ENCODE data around the gene IFT88.
"Not testable (repeated sequence)": the region's sequence is repeated elsewhere in the genome, so short reads cannot be mapped to it uniquely, and the experiment has no call there.

The IFT88 gene

DNA sequence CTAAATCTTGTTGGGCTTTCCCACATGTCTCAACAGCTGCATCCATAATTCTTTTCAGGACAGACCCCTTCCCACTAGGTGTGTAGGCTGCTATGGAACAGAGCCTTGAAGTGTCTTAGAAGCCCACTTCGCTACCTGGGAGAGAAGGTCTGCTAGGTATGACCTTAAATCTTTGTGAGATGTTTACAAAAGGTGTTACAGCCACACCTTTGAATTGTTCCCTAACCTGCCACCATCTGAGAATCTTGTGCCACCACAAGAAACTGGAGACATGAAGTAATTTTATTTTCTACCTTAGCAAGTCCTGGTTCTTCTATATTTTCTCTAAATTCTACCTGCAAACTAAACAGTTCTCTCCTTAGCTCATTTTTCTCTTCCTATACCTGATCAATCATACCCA, 69.1 kb downstream of the IFT88 start:
- no peak for DNase-seq (ENCODE audit: low read depth in 2 of 2)

DNA sequence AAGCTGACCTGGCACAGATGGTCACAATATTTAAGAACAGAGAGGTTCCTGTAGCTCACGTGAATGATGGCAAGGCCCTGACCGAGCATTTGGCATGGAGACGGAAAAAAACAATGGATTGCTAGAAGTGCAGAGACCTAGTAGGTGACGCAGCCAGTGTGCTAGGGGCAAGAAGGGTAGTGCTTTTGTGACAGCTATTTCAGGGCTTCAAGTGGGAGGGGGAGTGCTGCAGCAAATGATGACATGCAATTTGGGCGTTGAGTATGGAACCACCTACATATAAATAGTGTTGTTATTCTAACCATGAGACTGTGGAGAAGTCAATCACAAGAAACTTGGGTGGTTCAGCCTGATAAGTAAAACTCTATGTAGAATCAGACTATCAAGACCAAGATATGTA, 70.9 kb downstream of the IFT88 start:
- no peak for DNase-seq (ENCODE audit: low read depth in 2 of 2)

DNA sequence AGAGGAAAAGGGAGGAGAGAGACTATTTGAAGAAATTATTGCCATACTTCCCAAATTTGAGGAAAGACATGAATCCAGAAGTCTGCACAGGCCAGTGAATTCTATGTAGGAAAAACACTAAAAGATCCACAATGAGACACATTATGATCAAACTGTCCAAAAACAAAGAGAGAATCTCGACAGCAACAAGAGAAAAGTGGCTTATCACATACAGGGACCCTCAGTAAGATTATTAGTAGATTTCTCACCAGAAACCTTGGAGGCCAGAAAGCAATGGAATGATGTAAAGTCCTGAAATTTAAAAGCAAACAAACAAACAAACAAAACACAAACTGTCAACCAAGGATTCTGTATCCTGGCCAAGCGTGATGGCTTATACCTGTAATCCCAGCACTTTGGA, 80.8 kb downstream of the IFT88 start:
- no peak for DNase-seq (ENCODE audit: low read depth in 2 of 2)

DNA sequence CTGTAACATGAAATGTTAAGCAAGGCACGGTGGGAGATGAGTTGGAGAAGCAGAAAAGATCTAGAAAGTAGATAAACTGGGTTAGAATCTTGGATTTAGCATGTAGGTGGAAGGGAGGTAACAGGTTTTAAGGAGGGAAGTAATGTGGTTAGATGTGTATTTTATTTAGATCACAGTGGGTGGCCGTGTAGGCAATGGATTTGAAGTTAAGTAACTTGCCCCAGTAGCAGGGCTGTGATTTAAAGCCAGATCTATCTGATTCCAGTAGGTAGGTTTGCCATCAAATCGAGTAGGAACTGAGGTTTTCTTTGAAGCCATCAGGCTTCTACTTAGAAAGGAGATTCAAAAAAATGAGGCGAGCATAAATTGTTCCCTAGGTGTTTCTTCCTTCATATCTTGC, 86.0 kb downstream of the IFT88 start:
- no peak for DNase-seq (ENCODE audit: low read depth in 2 of 2)

DNA sequence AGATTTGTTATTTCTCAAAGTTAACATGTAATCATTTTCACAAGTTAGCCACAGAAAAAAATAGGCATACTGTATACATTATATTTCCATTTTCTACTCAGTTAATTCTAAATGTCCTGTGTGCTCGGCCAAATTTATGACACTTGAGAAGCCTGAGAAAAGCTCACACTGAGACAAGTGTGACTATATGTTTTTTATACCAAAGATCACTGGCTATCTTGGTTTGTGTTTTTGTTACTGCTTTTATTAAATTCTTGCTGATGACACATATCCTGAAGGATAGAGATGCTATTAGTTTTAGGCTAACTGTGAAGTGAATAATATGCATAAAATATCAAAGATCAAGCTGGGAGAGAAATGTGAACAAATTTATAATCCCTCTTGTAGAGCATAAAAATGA, 87.2 kb downstream of the IFT88 start:
- DNase-seq (ENCODE audit: low read depth in 2 of 2) = no peak

DNA sequence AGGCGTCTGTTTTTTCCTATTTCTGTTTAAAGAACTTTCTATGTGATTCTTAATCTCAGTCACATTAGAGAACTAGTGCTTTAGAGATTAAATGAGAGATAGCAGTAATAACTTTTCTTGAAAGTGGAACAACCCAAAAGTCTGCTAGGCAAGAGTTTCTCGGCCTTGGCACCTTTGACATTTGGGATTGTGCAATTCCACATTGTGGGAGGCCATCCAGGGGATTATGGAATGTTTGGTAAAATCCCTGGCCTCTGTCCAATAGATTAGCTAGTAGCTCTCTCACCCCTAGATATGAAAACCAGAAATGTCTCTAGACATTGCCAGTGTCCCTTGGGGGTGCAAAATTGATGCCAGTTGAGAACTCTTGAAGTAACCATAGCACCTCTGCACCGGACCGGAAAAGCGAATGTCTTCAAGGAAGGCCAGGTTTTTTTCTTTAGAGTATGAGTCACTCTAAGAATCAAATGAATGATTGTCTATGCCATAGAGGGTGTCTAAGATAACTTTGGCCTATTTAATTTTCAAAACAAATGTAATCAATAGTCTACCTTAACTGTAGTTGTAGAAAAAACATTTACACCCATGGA, 91.6 kb downstream of the IFT88 start:
- DNase-seq (ENCODE audit: low read depth in 2 of 2) = no peak

DNA sequence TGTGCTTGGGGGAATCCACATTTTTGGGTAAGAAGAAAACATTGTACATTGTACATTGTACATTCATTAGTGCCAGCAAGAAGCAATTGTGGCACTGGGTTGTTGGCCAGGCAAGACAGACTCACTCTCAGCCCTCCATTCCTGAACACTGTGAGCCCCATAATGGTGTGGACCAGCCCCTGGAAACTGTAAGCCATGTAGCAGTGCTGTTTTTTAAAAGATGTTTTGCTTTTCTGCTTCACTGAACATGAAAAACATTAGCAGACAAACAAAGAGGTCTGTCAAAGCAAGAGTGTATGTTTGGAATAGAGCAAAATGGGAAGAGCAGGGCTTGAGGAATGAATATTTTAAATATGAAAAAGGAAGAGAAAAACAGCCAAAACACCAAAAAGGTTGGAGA, 97.4 kb downstream of the IFT88 start:
- DNase-seq (ENCODE audit: low read depth in 2 of 2) = no peak

DNA sequence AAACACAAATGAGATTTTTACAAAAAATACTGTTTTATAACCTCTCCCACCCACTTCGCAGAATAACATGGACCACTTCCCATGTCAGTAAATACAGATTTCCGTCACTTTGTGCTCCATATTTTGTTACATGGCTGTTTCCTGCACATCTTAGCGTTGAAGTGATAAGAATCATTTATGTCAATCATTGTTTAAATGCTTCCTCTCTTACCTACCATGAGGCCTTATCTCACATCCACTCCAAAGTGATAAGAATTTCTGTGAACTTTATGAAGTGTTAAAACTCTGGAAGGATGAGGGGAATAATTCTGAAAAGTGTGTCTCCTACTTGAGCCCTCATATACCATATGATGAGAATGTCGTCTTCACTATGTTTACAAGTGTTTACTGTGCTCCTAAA, 100.0 kb downstream of the IFT88 start:
- DNase-seq (ENCODE audit: low read depth in 2 of 2) = no peak

DNA sequence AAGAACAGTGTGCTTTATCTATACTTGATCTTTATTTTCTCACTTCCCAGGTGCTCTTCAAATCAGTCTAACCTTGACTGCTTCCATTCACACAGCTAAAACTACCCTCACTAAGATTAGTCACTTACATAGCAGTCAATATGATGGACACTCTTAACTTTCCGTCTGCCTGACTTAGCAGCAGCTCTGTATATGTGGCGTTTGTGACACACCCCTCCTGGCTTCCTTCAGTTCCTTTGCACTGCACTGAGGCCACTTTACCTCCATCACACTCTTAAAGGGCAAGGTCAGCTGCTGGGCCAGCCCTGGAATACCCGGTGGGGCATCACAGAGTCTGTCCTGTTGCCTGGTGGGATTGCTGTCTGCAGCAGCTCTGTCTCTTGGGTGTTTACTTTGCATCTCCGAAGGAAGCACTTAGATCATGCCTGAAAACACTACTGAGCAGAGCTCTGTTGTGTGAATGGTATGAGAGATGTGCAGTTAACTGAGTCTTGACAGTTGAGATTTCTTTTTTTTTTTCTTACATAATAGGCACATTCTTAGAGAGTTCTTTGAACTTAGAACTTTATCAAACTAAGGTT, 101.0 kb downstream of the IFT88 start:
- DNase-seq (ENCODE audit: low read depth in 2 of 2) = no peak

DNA sequence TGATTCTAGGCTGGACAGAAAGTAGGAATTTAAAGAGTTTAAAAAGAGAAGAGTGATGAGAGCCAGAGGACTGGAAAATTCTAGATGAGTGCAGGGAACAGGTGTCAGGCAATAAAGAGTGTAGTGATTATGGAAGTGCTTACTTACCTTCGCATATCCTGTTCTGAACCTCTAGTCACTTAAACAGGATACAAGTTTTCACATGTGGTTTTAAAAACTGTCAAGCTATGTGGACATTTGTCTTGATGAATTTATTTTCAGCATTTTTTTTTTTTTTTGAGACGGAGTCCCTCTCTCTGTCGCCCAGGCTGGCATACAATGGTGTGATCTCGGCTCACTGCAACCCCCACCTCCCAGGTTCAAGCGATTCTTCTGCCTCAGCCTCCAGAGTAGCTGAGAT, 102.2 kb downstream of the IFT88 start:
- DNase-seq (ENCODE audit: low read depth in 2 of 2) = no peak

DNA sequence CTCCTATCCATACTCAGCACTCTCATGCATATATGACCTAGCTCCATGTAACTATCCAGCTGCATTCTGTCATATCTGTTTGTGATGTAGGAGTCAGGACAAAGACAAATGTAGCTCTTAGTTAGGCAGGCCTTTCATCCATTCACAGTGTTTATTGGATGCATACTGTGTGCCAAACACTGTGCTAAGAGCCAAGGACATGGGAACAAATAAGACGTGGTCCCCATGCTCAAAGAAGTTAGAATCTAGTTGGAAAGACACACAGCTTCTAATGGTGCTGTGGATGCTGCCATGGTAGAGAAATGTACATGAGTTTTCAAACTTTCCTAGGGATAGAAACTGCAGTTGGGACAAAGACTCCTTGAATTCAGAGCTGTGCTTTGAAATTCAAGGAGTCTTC, 104.8 kb downstream of the IFT88 start:
- DNase-seq (ENCODE audit: low read depth in 2 of 2) = no peak

DNA sequence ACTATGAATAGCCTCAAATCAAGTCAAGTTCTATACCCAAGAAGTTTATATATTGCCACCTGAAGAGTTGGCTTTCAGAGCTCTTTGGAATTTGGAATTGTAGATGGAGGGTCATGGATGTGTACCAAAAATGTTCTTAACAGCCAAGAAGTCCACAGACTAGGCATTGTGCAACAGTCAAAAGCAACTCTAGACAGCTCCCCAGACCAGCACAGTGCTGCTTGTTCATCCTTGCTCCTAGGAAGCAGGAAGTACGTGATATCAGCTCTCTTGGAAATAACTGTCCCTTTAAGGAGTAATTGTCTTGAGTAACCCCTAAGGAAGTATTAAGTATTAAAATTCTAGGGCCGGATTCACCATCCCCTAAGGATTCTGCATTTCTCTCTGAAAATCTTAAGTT, 105.8 kb downstream of the IFT88 start:
- no peak for DNase-seq (ENCODE audit: low read depth in 2 of 2)

DNA sequence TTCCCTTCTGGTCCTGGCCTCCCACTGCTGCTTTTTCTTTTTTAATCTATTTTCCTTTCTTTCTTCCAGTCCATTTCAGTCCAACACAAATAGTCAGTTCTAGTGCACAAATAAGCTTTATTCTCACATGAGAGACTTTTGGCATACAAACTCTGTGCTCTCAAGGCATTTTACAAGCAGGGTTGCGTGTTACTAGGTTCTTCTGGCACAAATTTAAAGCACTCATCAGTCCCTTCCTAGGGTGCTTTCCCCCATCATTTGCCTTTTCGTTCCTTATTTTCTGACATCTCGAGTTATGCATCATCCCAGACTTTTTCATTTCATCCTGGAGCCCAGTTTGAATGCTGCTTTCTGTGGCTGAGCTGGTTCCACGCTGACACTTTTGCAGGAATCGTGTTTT, 106.8 kb downstream of the IFT88 start:
- DNase-seq (ENCODE audit: low read depth in 2 of 2) = no peak

DNA sequence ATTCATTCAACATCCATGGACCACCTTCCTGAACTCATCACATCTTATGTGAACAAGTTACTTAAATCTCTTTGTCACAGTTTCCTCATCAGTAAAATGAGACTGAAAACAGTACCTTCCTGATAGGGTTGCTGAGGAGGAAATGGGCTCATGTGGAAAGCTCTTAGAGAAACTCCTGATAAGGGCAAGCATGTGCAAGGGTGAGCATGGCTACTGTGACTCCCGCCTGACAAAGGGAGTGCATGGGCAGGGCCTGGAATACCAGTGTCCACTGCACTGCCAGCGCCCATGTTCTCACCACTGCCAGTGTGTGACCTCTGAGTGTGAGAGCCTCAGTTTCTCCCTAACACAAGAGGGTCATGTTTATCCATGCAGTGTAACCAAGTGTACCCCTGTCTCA, 109.3 kb downstream of the IFT88 start:
- no peak for DNase-seq (ENCODE audit: low read depth in 2 of 2)

DNA sequence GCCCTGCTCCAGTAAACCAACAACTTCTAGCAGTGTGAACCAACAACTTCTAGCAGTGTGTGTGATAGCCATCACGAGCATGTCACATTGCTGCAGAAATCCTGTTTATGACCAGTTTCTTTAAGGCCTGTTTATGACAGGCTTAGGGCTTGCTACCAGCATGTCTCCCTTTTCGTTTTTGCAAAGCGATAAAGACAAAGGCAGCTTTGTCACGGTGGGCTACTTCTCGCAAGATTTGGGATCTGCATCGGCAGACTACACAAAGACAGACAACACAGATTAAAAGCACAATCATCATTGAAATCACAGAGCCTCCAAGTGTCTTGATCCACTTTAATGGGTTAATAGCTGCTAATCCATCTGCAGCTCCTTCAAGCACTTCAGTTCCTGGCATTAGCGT, 111.6 kb downstream of the IFT88 start:
- not testable (repeated sequence) for DNase-seq (ENCODE audit: low read depth in 2 of 2)

DNA sequence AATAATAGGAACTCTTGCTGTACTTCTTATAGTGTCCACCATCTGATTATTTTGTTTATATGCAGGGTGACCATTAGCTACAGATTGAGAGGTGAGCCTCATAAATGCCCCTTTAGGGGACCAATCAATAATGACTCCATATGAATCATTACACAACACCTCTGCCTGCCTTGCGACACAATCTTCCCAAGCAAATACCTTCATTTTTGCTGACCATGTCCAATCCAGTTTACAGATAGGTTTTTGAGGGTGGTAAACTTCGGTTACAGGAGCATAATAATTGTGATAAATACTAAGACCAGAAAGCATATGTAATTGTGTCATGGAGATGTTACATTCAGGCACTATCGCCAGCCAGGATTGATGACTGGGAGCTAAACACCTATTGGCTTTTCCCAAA, 112.9 kb downstream of the IFT88 start:
- DNase-seq (ENCODE audit: low read depth in 2 of 2) = no peak

DNA sequence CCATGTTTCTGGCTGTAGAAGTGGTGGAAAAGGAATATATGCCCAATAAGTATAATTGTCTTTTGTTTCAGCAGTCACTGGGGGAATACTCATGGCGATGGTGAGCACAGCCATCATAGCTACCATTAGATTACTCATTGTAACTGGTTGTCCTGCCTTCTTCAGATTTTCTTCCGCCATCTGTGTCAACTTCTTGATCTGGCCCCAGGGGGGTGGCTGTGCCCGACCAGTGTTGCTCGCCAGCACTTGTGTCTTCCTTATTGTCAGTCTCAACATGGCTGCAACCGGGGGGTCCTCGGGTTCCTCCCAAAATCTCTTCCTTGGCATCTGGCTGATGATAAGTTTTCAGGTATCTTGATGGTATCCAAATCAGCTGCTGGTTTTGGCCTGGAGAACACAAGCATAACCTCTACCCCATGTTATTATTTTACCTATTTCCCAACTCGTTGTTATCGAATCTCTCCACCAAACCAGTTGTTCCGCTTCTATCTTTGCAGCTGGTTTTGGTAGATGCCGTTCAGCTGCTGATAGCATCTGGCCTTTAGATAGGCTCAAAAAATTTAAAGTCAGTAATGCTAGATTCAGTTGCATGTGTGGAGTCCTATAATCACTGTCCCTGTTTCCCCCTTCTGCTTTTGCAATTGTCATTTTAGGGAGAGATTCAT, 113.6 kb downstream of the IFT88 start:
- DNase-seq (ENCODE audit: low read depth in 2 of 2) = no peak

DNA sequence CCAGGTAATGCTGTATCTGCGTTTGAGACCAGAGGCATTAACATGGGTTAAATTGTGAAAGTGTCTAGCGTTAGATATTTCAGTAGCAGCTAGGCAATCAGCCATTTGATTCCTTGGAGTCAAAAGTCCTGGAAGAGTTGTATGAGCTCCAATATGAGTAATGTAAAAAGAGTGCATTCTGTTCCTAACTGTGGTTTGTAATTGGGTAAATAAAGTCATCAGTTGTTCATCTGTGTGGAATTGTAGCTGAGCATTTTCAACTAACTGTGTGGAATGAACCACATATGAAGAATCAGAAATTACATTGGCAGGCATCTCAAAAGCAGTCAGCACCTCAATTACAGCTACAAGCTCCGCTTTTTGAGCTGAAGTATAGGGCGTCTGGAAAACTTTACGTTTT, 114.5 kb downstream of the IFT88 start:
- not testable (repeated sequence) for DNase-seq (ENCODE audit: low read depth in 2 of 2)

DNA sequence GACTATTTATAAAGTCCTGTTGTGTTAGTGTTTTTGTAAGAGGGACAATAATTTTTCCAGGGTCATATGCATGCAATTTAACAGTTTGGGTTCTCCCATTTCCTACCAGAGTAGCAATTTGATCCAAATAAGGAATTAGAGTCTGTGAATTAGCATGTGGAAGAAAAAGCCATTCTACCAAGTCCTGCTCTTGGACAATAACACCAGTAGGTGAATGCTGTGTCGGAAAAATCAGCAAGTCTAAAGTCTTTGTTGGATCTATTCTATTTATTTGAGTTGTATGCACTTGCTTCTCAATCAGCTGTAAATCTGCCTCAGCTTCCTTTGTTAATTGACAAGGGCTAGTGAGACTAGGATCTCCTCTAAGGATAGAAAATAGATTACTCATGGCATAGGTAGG, 115.1 kb downstream of the IFT88 start:
- no peak for DNase-seq (ENCODE audit: low read depth in 2 of 2)

DNA sequence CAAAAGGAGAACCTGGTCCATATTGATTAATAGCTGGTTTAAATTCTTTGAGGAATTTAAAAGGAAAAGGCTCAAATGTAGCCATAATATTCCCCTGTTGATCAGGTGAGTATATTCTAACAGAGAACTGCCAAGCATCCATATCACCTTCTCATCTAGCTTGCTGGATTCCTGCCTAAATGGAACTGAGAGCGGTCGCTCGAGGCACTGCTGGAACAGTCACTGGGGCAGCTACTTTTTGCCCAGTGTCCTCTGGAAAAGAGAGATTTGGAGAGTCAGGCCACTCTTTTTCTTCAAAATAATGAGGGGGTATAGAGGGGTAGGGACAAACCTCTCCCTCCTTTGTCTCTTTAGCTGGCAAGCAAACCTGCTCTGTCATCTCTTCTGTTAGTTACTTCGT, 117.1 kb downstream of the IFT88 start:
- no peak for DNase-seq (ENCODE audit: low read depth in 2 of 2)

DNA sequence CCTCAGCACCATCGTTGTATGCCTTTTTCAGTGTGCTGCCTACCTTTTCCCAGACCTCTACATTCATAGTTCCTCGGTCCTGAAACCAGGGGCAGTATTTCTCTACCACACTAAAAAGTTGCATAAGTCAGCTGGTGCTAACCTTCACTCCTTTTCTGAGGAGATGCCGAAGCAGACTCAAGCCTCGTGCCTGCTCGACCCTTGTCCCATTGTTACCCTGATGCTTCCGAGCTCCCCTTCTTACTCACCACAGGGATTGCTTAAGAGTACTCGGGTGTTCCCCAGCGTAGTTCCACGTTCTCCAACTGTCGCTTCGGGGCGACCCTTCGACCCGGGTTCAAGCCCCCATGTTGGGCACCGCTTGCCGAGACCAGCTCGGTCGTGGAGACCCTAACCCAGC, 117.6 kb downstream of the IFT88 start:
- no peak for DNase-seq (ENCODE audit: low read depth in 2 of 2)

DNA sequence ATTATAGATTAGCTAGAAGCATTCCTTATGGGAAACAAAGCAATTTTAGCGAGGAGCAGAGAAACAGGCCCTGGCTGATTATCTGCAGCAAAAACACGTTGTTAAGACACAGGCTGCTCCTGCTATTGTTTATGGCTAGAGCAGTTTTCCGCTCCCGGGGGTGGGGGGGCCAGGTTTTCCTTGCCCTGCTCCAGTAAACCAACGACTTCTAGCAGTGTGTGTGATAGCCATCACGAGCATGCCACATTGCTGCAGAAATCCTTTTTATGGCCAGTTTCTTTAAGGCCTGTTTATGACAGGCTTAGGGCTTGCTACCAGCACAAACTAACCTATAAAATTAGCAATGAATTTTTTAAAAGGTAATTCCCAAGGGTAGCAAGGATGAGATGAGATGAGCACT, 118.1 kb downstream of the IFT88 start:
- no peak for DNase-seq (ENCODE audit: low read depth in 2 of 2)

DNA sequence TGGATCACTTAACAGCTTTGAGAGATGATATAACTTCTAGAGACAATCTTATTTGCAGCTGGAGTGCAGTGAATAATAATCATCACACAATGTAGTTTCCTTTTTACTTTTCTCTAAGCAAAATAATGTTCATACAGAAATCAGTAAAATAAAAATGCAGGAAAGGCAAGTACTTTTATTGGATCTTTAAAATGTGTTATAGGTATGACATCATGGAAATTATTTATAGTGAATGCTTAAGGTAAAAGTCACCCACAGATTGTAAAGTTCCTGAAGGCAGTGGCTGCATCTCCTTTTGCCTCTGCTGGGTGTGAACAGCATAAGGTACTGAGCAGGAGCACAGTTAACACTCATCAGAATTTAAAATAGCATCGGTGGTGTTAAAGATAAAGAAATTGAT, 119.2 kb downstream of the IFT88 start:
- DNase-seq (ENCODE audit: low read depth in 2 of 2) = no peak
